Activated T-helper 2 cell treated with anti-CD3 and anti-CD28 coated beads, Interferon-gamma antibody, Interleukin-2, Interleukin-4, amounts not matched to agents 10 μg/mL and 5 μg/mL and 100 μg/mL, durations not matched to agents 14 hours and 24 hours and 36 hours (primary cell): ENCODE results near the gene CPLANE2. TPM values are rescaled to one million over a fixed set of nuclear protein-coding genes. Genes with fewer than 3 reads are reported as not detected.
A peak's percentile ranks its signal among the peaks of the same experiment; 100 is the strongest.
"Not testable (repeated sequence)": the region's sequence is repeated elsewhere in the genome, so short reads cannot be mapped to it uniquely, and the experiment has no call there.

ENCODE experiments used
- DNase-seq: peaks from one replicate; pipeline ENCODE4 v3.0.0; 2021; ENCODE audit warnings: low spot score
- H3K27ac Mint-ChIP-seq: one replicate; pipeline ENCODE4 v1.8.0; 2021; ENCODE audit warnings: mixed read lengths
- H3K27me3 Mint-ChIP-seq: one replicate; pipeline ENCODE4 v1.8.0; 2021; ENCODE audit warnings: low read depth, mixed read lengths
- H3K36me3 Mint-ChIP-seq: one replicate; pipeline ENCODE4 v1.8.0; 2021; ENCODE audit warnings: low read depth, mixed read lengths
- H3K4me1 Mint-ChIP-seq: one replicate; pipeline ENCODE4 v1.8.0; 2021; ENCODE audit warnings: low read depth, mixed read lengths
- H3K4me3 Mint-ChIP-seq: one replicate; pipeline ENCODE4 v1.8.0; 2021; ENCODE audit warnings: low read depth, mild to moderate bottlenecking, moderate library complexity, mixed read lengths
- H3K9me3 Mint-ChIP-seq: one replicate; pipeline ENCODE4 v1.8.0; 2021; ENCODE audit warnings: mixed read lengths
- intact Hi-C: fragments of 100-400 bp; cut with micrococcal nuclease; formaldehyde crosslinking; loops from one replicate; pipeline ENCODE4 v1.15.1; 2023
- total RNA-seq: library from RNA; stranded (reverse); gene quantifications from 2 replicates; pipeline ENCODE4 v1.2.3, GENCODE V29; 2022

Gene CPLANE2
- total RNA-seq, 1 donor from 2014 or later: 3.2 TPM

- intact Hi-C loops: no loop called here
- Mint-ChIP-seq H3K27me3 (peaks cover 8% of the 10 kb centered on the region), H3K27ac (no peak overlapping the region), H3K36me3 (no peaks in the 10 kb centered on the region), H3K4me3 (peak overlapping the region; percentile 24), H3K9me3 (no peaks in the 10 kb centered on the region), H3K4me1 (peaks cover 14% of the 10 kb centered on the region)
- no peak for DNase-seq
Measured at GRCh38 chr1:16218014-16218673, 18.8 kb downstream of the CPLANE2 start.

- peak overlapping the region; percentile 80 for H3K4me3 Mint-ChIP-seq
- intact Hi-C loops: loop anchor here (1.0 to 2.0 kb wide), 2 partner anchors 10 to 20 kb away; partner anchors contain the start of gene CPLANE2
- H3K27me3 Mint-ChIP-seq: peaks cover 8% of the 10 kb centered on the region
- no peak overlapping the region for H3K27ac Mint-ChIP-seq
- peak; percentile 92 for DNase-seq
- H3K4me1 Mint-ChIP-seq: peaks cover 14% of the 10 kb centered on the region
- no peaks in the 10 kb centered on the region for H3K36me3 Mint-ChIP-seq
- H3K9me3 Mint-ChIP-seq: no peaks in the 10 kb centered on the region
Measured at GRCh38 chr1:16217061-16217785, 19.8 kb downstream of the CPLANE2 start.

- no peaks in the 10 kb centered on the region for H3K36me3 Mint-ChIP-seq
Measured at GRCh38 chr1:16215882-16216753, 20.9 kb downstream of the CPLANE2 start.

GRCh38 chr1:16215240-16215639, 21.7 kb downstream of the CPLANE2 start:
- DNase-seq, intact Hi-C loops, H3K4me3 Mint-ChIP-seq, H3K27me3 Mint-ChIP-seq, H3K27ac Mint-ChIP-seq, H3K36me3 Mint-ChIP-seq, H3K9me3 Mint-ChIP-seq: not testable (repeated sequence)
- peaks cover 14% of the 10 kb centered on the region for H3K4me1 Mint-ChIP-seq

More at GRCh38 chr1:16215882-16216753, 20.9 kb downstream of the CPLANE2 start:
- Mint-ChIP-seq H3K9me3 (no peaks in the 10 kb centered on the region), H3K27me3 (no peaks in the 10 kb centered on the region), H3K4me3 (peak overlapping the region; percentile 80), H3K4me1 (peaks cover 14% of the 10 kb centered on the region), H3K27ac (no peak overlapping the region)
- peak; percentile 48 for DNase-seq
- intact Hi-C loops: loop anchor here (2.0 kb wide), 1 partner anchor 21 kb away; the partner anchor contains the start of gene CPLANE2

GRCh38 chr1:16213544-16213943, 23.4 kb downstream of the CPLANE2 start:
- H3K4me1 Mint-ChIP-seq, H3K9me3 Mint-ChIP-seq, H3K36me3 Mint-ChIP-seq, H3K27me3 Mint-ChIP-seq, H3K4me3 Mint-ChIP-seq, intact Hi-C loops, DNase-seq, H3K27ac Mint-ChIP-seq: not testable (repeated sequence)

- intact Hi-C loops: no loop called here
- Mint-ChIP-seq H3K27me3 (no peaks in the 10 kb centered on the region), H3K36me3 (no peaks in the 10 kb centered on the region), H3K9me3 (no peaks in the 10 kb centered on the region), H3K4me1 (peaks cover 7% of the 10 kb centered on the region), H3K4me3 (no peak overlapping the region), H3K27ac (no peak overlapping the region)
- DNase-seq: no peak
Measured at GRCh38 chr1:16213013-16213412, 24.0 kb downstream of the CPLANE2 start.

GRCh38 chr1:16212251-16212961, 24.6 kb downstream of the CPLANE2 start, which contains the start of gene ARHGEF19:
TSS of gene ARHGEF19 (minus strand) at chr1:16212652. CDS start at chr1:16209054, 3,598 bp downstream.
- Mint-ChIP-seq H3K4me3 (no peak within 1 kb of the TSS), H3K9me3 (no peaks in the 10 kb centered on the region), H3K27me3 (no peaks in the 10 kb centered on the region), H3K36me3 (no peaks in the 10 kb centered on the region), H3K4me1 (peaks cover 7% of the 10 kb centered on the region), H3K27ac (no peak within 1 kb of the TSS)
- no peak for DNase-seq
- intact Hi-C loops: no loop called here

GRCh38 chr1:16211824-16212223, 25.2 kb downstream of the CPLANE2 start:
- Mint-ChIP-seq H3K4me3 (no peak overlapping the region), H3K9me3 (no peaks in the 10 kb centered on the region), H3K27me3 (no peaks in the 10 kb centered on the region), H3K27ac (no peak overlapping the region), H3K4me1 (peaks cover 10% of the 10 kb centered on the region), H3K36me3 (no peaks in the 10 kb centered on the region)
- no peak for DNase-seq
- intact Hi-C loops: no loop called here

- Mint-ChIP-seq H3K4me3 (no peak overlapping the region), H3K9me3 (no peaks in the 10 kb centered on the region), H3K36me3 (no peaks in the 10 kb centered on the region), H3K4me1 (peaks cover 3% of the 10 kb centered on the region), H3K27me3 (no peaks in the 10 kb centered on the region), H3K27ac (no peak overlapping the region)
- intact Hi-C loops: no loop called here
- DNase-seq: no peak
Measured at GRCh38 chr1:16210581-16210980, 26.4 kb downstream of the CPLANE2 start.

GRCh38 chr1:16209847-16210407, 27.1 kb downstream of the CPLANE2 start:
- no peak for DNase-seq
- H3K27ac Mint-ChIP-seq: no peak overlapping the region
- intact Hi-C loops: no loop called here
- no peaks in the 10 kb centered on the region for H3K27me3 Mint-ChIP-seq
- H3K4me1 Mint-ChIP-seq: peaks cover 3% of the 10 kb centered on the region
- H3K9me3 Mint-ChIP-seq: no peaks in the 10 kb centered on the region
- H3K36me3 Mint-ChIP-seq: no peaks in the 10 kb centered on the region
- H3K4me3 Mint-ChIP-seq: no peak overlapping the region

- peaks cover 3% of the 10 kb centered on the region for H3K4me1 Mint-ChIP-seq
- no peaks in the 10 kb centered on the region for H3K27me3 Mint-ChIP-seq
- H3K36me3 Mint-ChIP-seq: no peaks in the 10 kb centered on the region
- H3K27ac Mint-ChIP-seq: no peak overlapping the region
- intact Hi-C loops: no loop called here
- H3K9me3 Mint-ChIP-seq: no peaks in the 10 kb centered on the region
- no peak for DNase-seq
- H3K4me3 Mint-ChIP-seq: no peak overlapping the region
Measured at GRCh38 chr1:16209132-16209846, 27.7 kb downstream of the CPLANE2 start.
